Liver (tissue), 9 donors: ENCODE measurements around the gene LPP. TPM values are rescaled to one million over a fixed set of nuclear protein-coding genes. Genes with fewer than 3 reads are reported as not detected.

Experiments
- DNase-seq: peaks from one replicate; pipeline ENCODE4 v3.0.0-alpha.2; 2017; ENCODE audit warnings: low spot score
- H3K27ac ChIP-seq, 2 donors: one replicate each; pipeline ENCODE4 v1.7.0; 2013; ENCODE audit warnings: inconsistent platforms in 2 of 2, low read length in 2 of 2, control low read depth in 1 of 2, low read depth in 1 of 2, mild to moderate bottlenecking in 1 of 2
- H3K27me3 ChIP-seq, 4 donors: one replicate each; pipeline versions ENCODE4 v1.6.1 to v1.7.0; 2013; ENCODE audit warnings: low read length in 3 of 4, inconsistent platforms in 1 of 4, mild to moderate bottlenecking in 1 of 4, moderate library complexity in 1 of 4; ENCODE audit not compliant: control insufficient read depth in 4 of 4, insufficient read depth in 4 of 4
- H3K36me3 ChIP-seq, 4 donors: one replicate each; pipeline versions ENCODE4 v1.6.1 to v1.7.0; 2013; ENCODE audit warnings: low read length in 3 of 4, mild to moderate bottlenecking in 3 of 4, low read depth in 1 of 4, moderate library complexity in 1 of 4; ENCODE audit not compliant: control insufficient read depth in 4 of 4, insufficient read depth in 3 of 4
- H3K4me1 ChIP-seq, 4 donors: one replicate each; pipeline versions ENCODE4 v1.6.1 to v1.7.0; 2013; ENCODE audit warnings: low read length in 3 of 4, mild to moderate bottlenecking in 3 of 4, moderate library complexity in 1 of 4; ENCODE audit not compliant: control insufficient read depth in 4 of 4, insufficient read depth in 4 of 4
- H3K4me3 ChIP-seq, 3 donors: one replicate each; pipeline versions ENCODE4 v1.6.1 to v1.7.0; 2013; ENCODE audit warnings: low read length in 3 of 3, control low read depth in 1 of 3, low read depth in 1 of 3, mild to moderate bottlenecking in 1 of 3
- H3K9ac ChIP-seq, 2 donors: one replicate each; pipeline ENCODE4 v1.7.0; 2013; ENCODE audit warnings: low read length in 2 of 2, mild to moderate bottlenecking in 2 of 2, moderate library complexity in 2 of 2, control low read depth in 1 of 2, low read depth in 1 of 2
- H3K9me3 ChIP-seq, 4 donors: one replicate each; pipeline versions ENCODE4 v1.6.1 to v1.7.0; 2013; ENCODE audit warnings: low read length in 3 of 4; ENCODE audit not compliant: control insufficient read depth in 4 of 4
- CTCF ChIP-seq: fragments of 150-350 bp; IDR thresholded peaks from 2 replicates; pipeline ENCODE4 v1.5.1; 2017; ENCODE audit warnings: improper control_type of control experiment, low read depth, low read length; ENCODE audit not compliant: missing input control
- EGR1 ChIP-seq, 2 donors: IDR thresholded peaks; 2 replicates each; pipeline ENCODE4 v1.6.1; 2016 to 2018; ENCODE audit warnings: antibody characterized with exemption in 2 of 2, low read depth in 2 of 2
- FOXA1 ChIP-seq: IDR thresholded peaks from 2 replicates; pipeline ENCODE4 v1.6.1; 2016; ENCODE audit warnings: antibody characterized with exemption
- FOXA2 ChIP-seq: IDR thresholded peaks from 2 replicates; pipeline ENCODE4 v1.6.1; 2016; ENCODE audit warnings: antibody characterized with exemption
- HNF4A ChIP-seq, 2 donors: conservative IDR thresholded peaks; 2 replicates each; pipeline ENCODE4 v1.6.1; 2016; ENCODE audit warnings: antibody characterized with exemption in 2 of 2, mild to moderate bottlenecking in 2 of 2
- HNF4G ChIP-seq: IDR thresholded peaks from 2 replicates; pipeline ENCODE4 v1.6.1; 2016; ENCODE audit warnings: antibody characterized with exemption
- JUND ChIP-seq, 2 donors: IDR thresholded peaks; 2 replicates each; pipeline ENCODE4 v1.6.1; 2016; ENCODE audit warnings: antibody characterized with exemption in 2 of 2
- RAD21 ChIP-seq, 2 donors: IDR thresholded peaks; 2 replicates each; pipeline ENCODE4 v1.6.1; 2016; ENCODE audit warnings: antibody characterized with exemption in 2 of 2, mild to moderate bottlenecking in 2 of 2
- REST ChIP-seq: IDR thresholded peaks from 2 replicates; pipeline ENCODE4 v1.6.1; 2016; ENCODE audit warnings: antibody characterized with exemption, mild to moderate bottlenecking
- RXRA ChIP-seq, 2 donors: IDR thresholded peaks; 2 replicates each; pipeline ENCODE4 v1.6.1; 2017 to 2018; ENCODE audit warnings: antibody characterized with exemption in 2 of 2, mild to moderate bottlenecking in 1 of 2
- SP1 ChIP-seq: IDR thresholded peaks from 2 replicates; pipeline ENCODE4 v1.6.1; 2018; ENCODE audit warnings: antibody characterized with exemption, mild to moderate bottlenecking
- TAF1 ChIP-seq: conservative IDR thresholded peaks from 2 replicates; pipeline ENCODE4 v1.6.1; 2016; ENCODE audit warnings: antibody characterized with exemption, mild to moderate bottlenecking
- YY1 ChIP-seq: IDR thresholded peaks from 2 replicates; pipeline ENCODE4 v1.6.1; 2016; ENCODE audit warnings: antibody characterized with exemption, mild to moderate bottlenecking
- WGBS: extraction: QIAGEN DNeasy Blood & Tissue Kit; methylation state at CpG from one replicate; pipeline ENCODE4 v1.1.7; 2013; 5-methylcytosine and 5-hydroxymethylcytosine counted together
- polyA plus RNA-seq, 2 donors: library from polyadenylated mRNA; stranded (reverse) in 1 of 2; unstranded in 1 of 2; fragments of 200-250 nt in 1 of 2; fragments of >200 nt in 1 of 2; fragmentation: Nextera tagmentation in 1 of 2; extraction: Ambion mirVana in 1 of 2; gene quantifications; one replicate each; pipeline versions ENCODE4 v1.2.1 to v1.2.3, GENCODE V29; 2013 to 2015
- total RNA-seq, 2 donors: library from RNA; depleted of rRNA; stranded (reverse); fragments of >200 nt; gene quantifications; one replicate each; pipeline ENCODE4 v1.2.3, GENCODE V29; 2014
- TF ChIP-seq, protein P1 (sequence below): IDR thresholded peaks from 2 replicates; pipeline ENCODE4 v1.6.1; 2016; ENCODE audit warnings: antibody characterized with exemption
- TF ChIP-seq, protein P2 (sequence below): IDR thresholded peaks from 2 replicates; pipeline ENCODE4 v1.6.1; 2016; ENCODE audit warnings: antibody characterized with exemption
- TF ChIP-seq, protein P3 (sequence below): IDR thresholded peaks from 2 replicates; pipeline ENCODE4 v1.6.1; 2016; ENCODE audit warnings: antibody characterized with exemption
- donor health status: healthy.
- donor health status: healthy.
- donor health status: healthy.
- donor health status: healthy.
- donor health status: healthy.

Gene LPP
- total and polyA plus RNA-seq, 4 donors = 3.3 to 53.7 (median 28.2) TPM

GRCh38 chr3:188177721-188178120 is 23.8 kb downstream of the LPP start:
- no peak overlapping the region for H3K27ac ChIP-seq
- no peak overlapping the region for H3K4me3 ChIP-seq
- 89% methylated on average over 2 of the region's 2 CpGs for WGBS

More at GRCh38 chr3:188177721-188178120, 23.8 kb downstream of the LPP start:
- peaks cover 0 to 3% (median 2%) of the 10 kb centered on the region in 4 donors for H3K36me3 ChIP-seq
- TF ChIP-seq HNF4A (conservative IDR thresholded peaks at IDR 0.05) (no peak), REST (no peak), YY1 (no peak), FOXA2 (no peak), RXRA (IDR thresholded peaks at IDR 0.05) (no peak), SP1 (no peak), CTCF (no peak), RAD21 (IDR thresholded peaks at IDR 0.05) (no peak), JUND (IDR thresholded peaks at IDR 0.05) (no peak), FOXA1 (no peak), TAF1 (no peak), HNF4G (no peak), EGR1 (IDR thresholded peaks at IDR 0.05; ENCODE audit: low read depth in 2 of 2) (no peak)
- TF ChIP-seq, protein P1, sequence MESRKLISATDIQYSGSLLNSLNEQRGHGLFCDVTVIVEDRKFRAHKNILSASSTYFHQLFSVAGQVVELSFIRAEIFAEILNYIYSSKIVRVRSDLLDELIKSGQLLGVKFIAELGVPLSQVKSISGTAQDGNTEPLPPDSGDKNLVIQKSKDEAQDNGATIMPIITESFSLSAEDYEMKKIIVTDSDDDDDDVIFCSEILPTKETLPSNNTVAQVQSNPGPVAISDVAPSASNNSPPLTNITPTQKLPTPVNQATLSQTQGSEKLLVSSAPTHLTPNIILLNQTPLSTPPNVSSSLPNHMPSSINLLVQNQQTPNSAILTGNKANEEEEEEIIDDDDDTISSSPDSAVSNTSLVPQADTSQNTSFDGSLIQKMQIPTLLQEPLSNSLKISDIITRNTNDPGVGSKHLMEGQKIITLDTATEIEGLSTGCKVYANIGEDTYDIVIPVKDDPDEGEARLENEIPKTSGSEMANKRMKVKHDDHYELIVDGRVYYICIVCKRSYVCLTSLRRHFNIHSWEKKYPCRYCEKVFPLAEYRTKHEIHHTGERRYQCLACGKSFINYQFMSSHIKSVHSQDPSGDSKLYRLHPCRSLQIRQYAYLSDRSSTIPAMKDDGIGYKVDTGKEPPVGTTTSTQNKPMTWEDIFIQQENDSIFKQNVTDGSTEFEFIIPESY = no peak
- TF ChIP-seq, protein P2, sequence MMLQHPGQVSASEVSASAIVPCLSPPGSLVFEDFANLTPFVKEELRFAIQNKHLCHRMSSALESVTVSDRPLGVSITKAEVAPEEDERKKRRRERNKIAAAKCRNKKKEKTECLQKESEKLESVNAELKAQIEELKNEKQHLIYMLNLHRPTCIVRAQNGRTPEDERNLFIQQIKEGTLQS = no peak
- TF ChIP-seq, protein P3, sequence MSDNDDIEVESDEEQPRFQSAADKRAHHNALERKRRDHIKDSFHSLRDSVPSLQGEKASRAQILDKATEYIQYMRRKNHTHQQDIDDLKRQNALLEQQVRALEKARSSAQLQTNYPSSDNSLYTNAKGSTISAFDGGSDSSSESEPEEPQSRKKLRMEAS = no peak
- no peak overlapping the region for H3K9ac ChIP-seq
- DNase-seq = no peak
- peaks cover 9 to 19% (median 17%) of the 10 kb centered on the region in 4 donors for H3K4me1 ChIP-seq
- no peaks in the 10 kb centered on the region for H3K27me3 ChIP-seq
- H3K9me3 ChIP-seq = no peaks in the 10 kb centered on the region
